ENCODE results near the gene DBT.
"Not testable (repeated sequence)": the region's sequence is repeated elsewhere in the genome, so short reads cannot be mapped to it uniquely, and the experiment has no call there.

DBT gene

GRCh38 chr1:100268202-100268601 lies 18.6 kb upstream of the DBT start:
- H3K27me3 ChIP-seq (ENCODE audit: control insufficient read depth, insufficient read depth, low read length) = peaks cover 6% of the 10 kb centered on the region
- H3K9me3 ChIP-seq (ENCODE audit: control insufficient read depth, low read depth, low read length) = no peaks in the 10 kb centered on the region
- H3K4me3 ChIP-seq (ENCODE audit: low read length) = no peak overlapping the region
- H3K36me3 ChIP-seq (ENCODE audit: control insufficient read depth, low read depth, low read length) = peaks cover 38% of the 10 kb centered on the region
- no peak overlapping the region for H3K9ac ChIP-seq (ENCODE audit: low read length)
- H3K4me1 ChIP-seq (ENCODE audit: control insufficient read depth, low read depth, low read length) = peaks cover 4% of the 10 kb centered on the region
- no peak overlapping the region for H3K27ac ChIP-seq (ENCODE audit: low read length)

- Histone ChIP-seq H3K9me3 (ENCODE audit: control insufficient read depth, low read depth, low read length) (no peaks in the 10 kb centered on the region), H3K27me3 (ENCODE audit: control insufficient read depth, insufficient read depth, low read length) (peaks cover 6% of the 10 kb centered on the region), H3K4me3 (ENCODE audit: low read length) (peak overlapping the region; percentile 95), H3K4me1 (ENCODE audit: control insufficient read depth, low read depth, low read length) (peaks cover 4% of the 10 kb centered on the region), H3K36me3 (ENCODE audit: control insufficient read depth, low read depth, low read length) (peaks cover 30% of the 10 kb centered on the region), H3K27ac (ENCODE audit: low read length) (no peak overlapping the region), H3K9ac (ENCODE audit: low read length) (peak overlapping the region; percentile 86)
These were observed 17.6 kb upstream of the DBT start for GRCh38 chr1:100267284-100267683.

- no peaks in the 10 kb centered on the region for H3K9me3 ChIP-seq (ENCODE audit: control insufficient read depth, low read depth, low read length)
- peak overlapping the region; percentile 56 for H3K27ac ChIP-seq (ENCODE audit: low read length)
- peaks cover 25% of the 10 kb centered on the region for H3K36me3 ChIP-seq (ENCODE audit: control insufficient read depth, low read depth, low read length)
- H3K9ac ChIP-seq (ENCODE audit: low read length) = peak overlapping the region; percentile 86
- H3K4me1 ChIP-seq (ENCODE audit: control insufficient read depth, low read depth, low read length) = peaks cover 4% of the 10 kb centered on the region
- H3K27me3 ChIP-seq (ENCODE audit: control insufficient read depth, insufficient read depth, low read length) = peaks cover 6% of the 10 kb centered on the region
- peak overlapping the region; percentile 95 for H3K4me3 ChIP-seq (ENCODE audit: low read length)
These were observed 17.1 kb upstream of the DBT start for GRCh38 chr1:100266741-100267140.

- Histone ChIP-seq H3K9me3 (ENCODE audit: control insufficient read depth, low read depth, low read length) (no peaks in the 10 kb centered on the region), H3K27me3 (ENCODE audit: control insufficient read depth, insufficient read depth, low read length) (peaks cover 6% of the 10 kb centered on the region), H3K27ac (ENCODE audit: low read length) (peak within 1 kb of the TSS; percentile 56), H3K36me3 (ENCODE audit: control insufficient read depth, low read depth, low read length) (peaks cover 20% of the 10 kb centered on the region), H3K9ac (ENCODE audit: low read length) (peak within 1 kb of the TSS; percentile 86), H3K4me1 (ENCODE audit: control insufficient read depth, low read depth, low read length) (peaks cover 4% of the 10 kb centered on the region), H3K4me3 (ENCODE audit: low read length) (peak within 1 kb of the TSS; percentile 95)
These were observed 16.5 kb upstream of the DBT start, which contains the start of gene RTCA for GRCh38 chr1:100265931-100266740. Gene RTCA (plus strand): TSS chr1:100266216. CDS start chr1:100266376, 160 bp downstream.

- Histone ChIP-seq H3K4me1 (ENCODE audit: control insufficient read depth, low read depth, low read length) (peaks cover 4% of the 10 kb centered on the region), H3K36me3 (ENCODE audit: control insufficient read depth, low read depth, low read length) (peaks cover 16% of the 10 kb centered on the region), H3K9me3 (ENCODE audit: control insufficient read depth, low read depth, low read length) (no peaks in the 10 kb centered on the region), H3K4me3 (ENCODE audit: low read length) (peak overlapping the region; percentile 95), H3K9ac (ENCODE audit: low read length) (peak overlapping the region; percentile 86), H3K27me3 (ENCODE audit: control insufficient read depth, insufficient read depth, low read length) (peaks cover 6% of the 10 kb centered on the region), H3K27ac (ENCODE audit: low read length) (no peak overlapping the region)
These were observed 15.9 kb upstream of the DBT start for GRCh38 chr1:100265562-100265930.

GRCh38 chr1:100264081-100264480 lies 14.4 kb upstream of the DBT start:
- not testable (repeated sequence) for H3K27me3 ChIP-seq (ENCODE audit: control insufficient read depth, insufficient read depth, low read length); H3K9me3 ChIP-seq (ENCODE audit: control insufficient read depth, low read depth, low read length); H3K27ac ChIP-seq (ENCODE audit: low read length); H3K9ac ChIP-seq (ENCODE audit: low read length); H3K4me3 ChIP-seq (ENCODE audit: low read length); H3K4me1 ChIP-seq (ENCODE audit: control insufficient read depth, low read depth, low read length)
- peaks cover 12% of the 10 kb centered on the region for H3K36me3 ChIP-seq (ENCODE audit: control insufficient read depth, low read depth, low read length)

GRCh38 chr1:100261686-100262085 lies 12.1 kb upstream of the DBT start:
- Histone ChIP-seq H3K27ac (ENCODE audit: low read length) (no peak overlapping the region), H3K27me3 (ENCODE audit: control insufficient read depth, insufficient read depth, low read length) (peaks cover 6% of the 10 kb centered on the region), H3K36me3 (ENCODE audit: control insufficient read depth, low read depth, low read length) (no peaks in the 10 kb centered on the region), H3K4me3 (ENCODE audit: low read length) (no peak overlapping the region), H3K9me3 (ENCODE audit: control insufficient read depth, low read depth, low read length) (no peaks in the 10 kb centered on the region), H3K9ac (ENCODE audit: low read length) (no peak overlapping the region), H3K4me1 (ENCODE audit: control insufficient read depth, low read depth, low read length) (no peaks in the 10 kb centered on the region)

GRCh38 chr1:100258427-100258826 lies 8.8 kb upstream of the DBT start:
- not testable (repeated sequence) for H3K9me3 ChIP-seq (ENCODE audit: control insufficient read depth, low read depth, low read length); H3K9ac ChIP-seq (ENCODE audit: low read length); H3K4me3 ChIP-seq (ENCODE audit: low read length); H3K27ac ChIP-seq (ENCODE audit: low read length); H3K36me3 ChIP-seq (ENCODE audit: control insufficient read depth, low read depth, low read length); H3K27me3 ChIP-seq (ENCODE audit: control insufficient read depth, insufficient read depth, low read length); H3K4me1 ChIP-seq (ENCODE audit: control insufficient read depth, low read depth, low read length)

- not testable (repeated sequence) for H3K36me3 ChIP-seq (ENCODE audit: control insufficient read depth, low read depth, low read length); H3K9me3 ChIP-seq (ENCODE audit: control insufficient read depth, low read depth, low read length); H3K4me1 ChIP-seq (ENCODE audit: control insufficient read depth, low read depth, low read length); H3K27ac ChIP-seq (ENCODE audit: low read length); H3K27me3 ChIP-seq (ENCODE audit: control insufficient read depth, insufficient read depth, low read length); H3K4me3 ChIP-seq (ENCODE audit: low read length); H3K9ac ChIP-seq (ENCODE audit: low read length)
These were observed 6.6 kb upstream of the DBT start for GRCh38 chr1:100256273-100256672.

- Histone ChIP-seq H3K9ac (ENCODE audit: low read length) (no peak overlapping the region), H3K27me3 (ENCODE audit: control insufficient read depth, insufficient read depth, low read length) (no peaks in the 10 kb centered on the region), H3K4me1 (ENCODE audit: control insufficient read depth, low read depth, low read length) (peaks cover 12% of the 10 kb centered on the region), H3K4me3 (ENCODE audit: low read length) (no peak overlapping the region), H3K9me3 (ENCODE audit: control insufficient read depth, low read depth, low read length) (no peaks in the 10 kb centered on the region), H3K36me3 (ENCODE audit: control insufficient read depth, low read depth, low read length) (no peaks in the 10 kb centered on the region), H3K27ac (ENCODE audit: low read length) (no peak overlapping the region)
These were observed 3.9 kb upstream of the DBT start for GRCh38 chr1:100253552-100253951.

- Histone ChIP-seq H3K9ac (ENCODE audit: low read length) (no peak overlapping the region), H3K9me3 (ENCODE audit: control insufficient read depth, low read depth, low read length) (no peaks in the 10 kb centered on the region), H3K4me3 (ENCODE audit: low read length) (no peak overlapping the region), H3K36me3 (ENCODE audit: control insufficient read depth, low read depth, low read length) (no peaks in the 10 kb centered on the region), H3K27ac (ENCODE audit: low read length) (no peak overlapping the region), H3K4me1 (ENCODE audit: control insufficient read depth, low read depth, low read length) (peaks cover 12% of the 10 kb centered on the region), H3K27me3 (ENCODE audit: control insufficient read depth, insufficient read depth, low read length) (no peaks in the 10 kb centered on the region)
These were observed 3.3 kb upstream of the DBT start for GRCh38 chr1:100252901-100253300.

GRCh38 chr1:100250807-100251206 lies 1.2 kb upstream of the DBT start:
- H3K9ac ChIP-seq (ENCODE audit: low read length) = no peak overlapping the region
- H3K36me3 ChIP-seq (ENCODE audit: control insufficient read depth, low read depth, low read length) = no peaks in the 10 kb centered on the region
- peaks cover 12% of the 10 kb centered on the region for H3K4me1 ChIP-seq (ENCODE audit: control insufficient read depth, low read depth, low read length)
- no peak overlapping the region for H3K27ac ChIP-seq (ENCODE audit: low read length)
- no peaks in the 10 kb centered on the region for H3K27me3 ChIP-seq (ENCODE audit: control insufficient read depth, insufficient read depth, low read length)
- no peak overlapping the region for H3K4me3 ChIP-seq (ENCODE audit: low read length)
- H3K9me3 ChIP-seq (ENCODE audit: control insufficient read depth, low read depth, low read length) = no peaks in the 10 kb centered on the region

Measured in iPS-18a (cell line).